HFF-Myc (cell line): ENCODE measurements around the gene FBXO21.

ENCODE experiments used
- DNase-seq: peaks from one replicate; pipeline ENCODE4 v3.0.0-alpha.2; 2011; ENCODE audit warnings: low read depth; ENCODE audit errors: extremely low read depth
- H3K4me3 ChIP-seq: replicated peaks from 2 replicates; pipeline ENCODE4 v1.5.1; 2011; ENCODE audit warnings: low read depth, mild to moderate bottlenecking, control low read depth, low read length
- CTCF ChIP-seq: IDR thresholded peaks from 2 replicates; pipeline ENCODE4 v1.5.1; 2012; ENCODE audit warnings: mild to moderate bottlenecking, low read depth, low read length, control low read depth; ENCODE audit errors: missing control alignments

Gene FBXO21

DNA sequence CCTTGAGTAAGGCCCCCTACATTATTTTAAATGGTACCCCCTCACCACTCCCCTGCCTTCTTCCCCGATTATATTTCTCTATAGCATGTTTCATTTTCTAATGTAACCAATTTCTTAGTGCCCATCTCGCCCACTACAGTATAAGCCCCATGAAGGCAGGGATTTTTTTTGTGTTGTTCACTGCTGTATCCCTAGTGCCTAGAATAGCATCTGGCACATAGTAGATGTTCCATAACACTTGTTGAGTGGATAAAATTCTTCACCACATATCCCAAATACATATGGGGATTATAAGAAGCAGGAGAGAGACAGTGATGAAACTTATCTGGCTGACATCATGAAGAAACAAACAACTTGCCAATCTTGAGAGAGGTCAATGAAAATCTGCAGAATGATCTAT, 11.5 kb downstream of the FBXO21 start:
- DNase-seq: no peak
- TF ChIP-seq CTCF: no peak

DNA sequence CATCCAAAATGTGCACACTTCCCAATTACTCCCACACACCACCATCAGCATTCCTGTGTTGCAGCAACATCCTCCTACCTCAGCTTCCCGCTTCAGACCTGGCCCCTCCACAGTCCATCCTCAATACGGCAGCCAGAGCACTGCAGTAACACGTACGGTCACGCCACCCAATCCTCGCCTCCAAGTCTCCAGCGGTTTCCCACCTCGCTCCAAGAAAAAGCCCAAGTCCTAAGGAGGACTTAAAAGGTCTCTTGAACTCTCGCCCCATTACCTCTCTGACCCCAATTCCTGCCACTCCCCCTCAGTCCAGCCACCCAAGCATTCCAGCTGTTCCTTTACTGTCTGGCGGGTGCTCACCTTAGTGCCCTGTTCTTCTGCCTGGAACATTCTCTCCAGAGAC, 12.0 kb downstream of the FBXO21 start:
- no peak for DNase-seq
- no peak overlapping the region for H3K4me3 ChIP-seq
- no peak for TF ChIP-seq CTCF

More for the DNA sequence above, 11.5 kb downstream of the FBXO21 start:
- no peak overlapping the region for H3K4me3 ChIP-seq

DNA sequence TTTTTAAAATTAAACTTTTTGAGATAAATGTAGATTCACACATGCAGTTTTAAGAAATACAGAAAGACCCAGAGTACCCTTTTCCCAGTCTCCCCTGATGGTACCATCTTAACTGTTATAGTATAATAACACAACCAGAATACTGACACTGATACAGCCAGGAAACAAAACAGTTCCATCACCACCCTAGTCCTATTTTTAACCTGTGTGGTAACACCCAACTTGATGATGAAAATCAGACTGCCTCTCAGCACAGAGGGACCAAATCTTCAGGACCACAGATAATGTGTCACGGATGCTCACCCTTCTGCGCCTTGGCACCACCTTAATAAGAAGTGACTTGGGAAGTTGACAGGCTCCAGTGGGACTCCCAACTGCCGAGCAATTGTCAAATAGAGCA, 18.1 kb downstream of the FBXO21 start:
- DNase-seq: no peak
- no peak for TF ChIP-seq CTCF
- H3K4me3 ChIP-seq: no peak overlapping the region

- H3K4me3 ChIP-seq: no peak overlapping the region
- DNase-seq: no peak
- TF ChIP-seq CTCF: no peak
Measured at GRCh38 chr12:117171499-117172162, 18.6 kb downstream of the FBXO21 start.

- no peak for DNase-seq
- no peak for TF ChIP-seq CTCF
- H3K4me3 ChIP-seq: no peak overlapping the region
Measured at GRCh38 chr12:117169548-117169947, 20.7 kb downstream of the FBXO21 start.

- no peak overlapping the region for H3K4me3 ChIP-seq
- DNase-seq: no peak
- no peak for TF ChIP-seq CTCF
Measured at GRCh38 chr12:117168976-117169375, 21.3 kb downstream of the FBXO21 start.

GRCh38 chr12:117167769-117168168, 22.5 kb downstream of the FBXO21 start:
- no peak overlapping the region for H3K4me3 ChIP-seq
- TF ChIP-seq CTCF: no peak
- DNase-seq: no peak
